SK-N-SH (cell line): ENCODE measurements around the gene F11.
"Not testable (repeated sequence)": the region's sequence is repeated elsewhere in the genome, so short reads cannot be mapped to it uniquely, and the experiment has no call there.

ENCODE experiments used
- GABPA ChIP-seq: IDR thresholded peaks from 2 replicates; pipeline ENCODE4 v1.4.0; 2012; ENCODE audit warnings: low read depth, mild to moderate bottlenecking
- POLR2AphosphoS5 ChIP-seq: IDR thresholded peaks from 2 replicates; pipeline ENCODE4 v1.6.1; 2012; ENCODE audit warnings: low read depth, low read length
- TCF12 ChIP-seq: IDR thresholded peaks from 2 replicates; pipeline ENCODE4 v1.4.0; 2012
- TF ChIP-seq, protein P1 (sequence below): fragments of 200-600 bp; sonication (generic); IDR thresholded peaks from 2 replicates; pipeline ENCODE4 v1.6.1; 2017; ENCODE audit warnings: antibody characterized with exemption, mild to moderate bottlenecking, moderate library complexity

DNA sequence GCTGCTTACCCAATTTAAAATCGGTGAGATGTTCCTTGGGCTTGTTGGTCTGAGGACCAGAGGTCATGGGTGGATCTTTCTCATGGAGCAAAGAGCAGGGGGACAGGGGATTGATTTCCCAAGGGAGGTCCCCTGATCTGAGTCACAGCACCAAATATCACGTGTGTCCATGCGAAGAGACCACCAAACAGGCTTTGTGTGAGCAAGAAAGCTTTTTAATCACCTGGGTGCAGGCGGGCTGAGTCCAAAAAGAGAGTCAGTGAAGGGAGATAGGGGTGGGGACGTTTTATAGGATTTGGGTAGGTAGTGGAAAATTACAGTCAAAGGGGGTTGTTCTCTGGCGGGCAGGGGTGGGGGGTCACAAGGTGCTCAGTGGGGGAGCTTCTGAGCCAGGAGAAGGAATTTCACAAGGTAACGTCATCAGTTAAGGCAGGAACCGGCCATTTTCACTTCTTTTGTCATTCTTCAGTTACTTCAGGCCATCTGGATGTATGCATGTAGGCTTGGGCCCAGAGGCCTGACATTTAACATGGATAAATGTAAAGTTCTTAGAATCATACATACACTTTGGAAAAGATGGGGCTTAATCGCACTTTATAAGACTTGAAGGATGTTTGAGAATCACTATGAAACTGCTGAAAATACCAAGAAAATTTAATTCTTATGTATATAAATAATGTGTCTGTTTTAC, 18.8 kb upstream of the F11 start:
- TF ChIP-seq, protein P1, sequence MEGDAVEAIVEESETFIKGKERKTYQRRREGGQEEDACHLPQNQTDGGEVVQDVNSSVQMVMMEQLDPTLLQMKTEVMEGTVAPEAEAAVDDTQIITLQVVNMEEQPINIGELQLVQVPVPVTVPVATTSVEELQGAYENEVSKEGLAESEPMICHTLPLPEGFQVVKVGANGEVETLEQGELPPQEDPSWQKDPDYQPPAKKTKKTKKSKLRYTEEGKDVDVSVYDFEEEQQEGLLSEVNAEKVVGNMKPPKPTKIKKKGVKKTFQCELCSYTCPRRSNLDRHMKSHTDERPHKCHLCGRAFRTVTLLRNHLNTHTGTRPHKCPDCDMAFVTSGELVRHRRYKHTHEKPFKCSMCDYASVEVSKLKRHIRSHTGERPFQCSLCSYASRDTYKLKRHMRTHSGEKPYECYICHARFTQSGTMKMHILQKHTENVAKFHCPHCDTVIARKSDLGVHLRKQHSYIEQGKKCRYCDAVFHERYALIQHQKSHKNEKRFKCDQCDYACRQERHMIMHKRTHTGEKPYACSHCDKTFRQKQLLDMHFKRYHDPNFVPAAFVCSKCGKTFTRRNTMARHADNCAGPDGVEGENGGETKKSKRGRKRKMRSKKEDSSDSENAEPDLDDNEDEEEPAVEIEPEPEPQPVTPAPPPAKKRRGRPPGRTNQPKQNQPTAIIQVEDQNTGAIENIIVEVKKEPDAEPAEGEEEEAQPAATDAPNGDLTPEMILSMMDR = not testable (repeated sequence)
- not testable (repeated sequence) for TF ChIP-seq GABPA, POLR2AphosphoS5, TCF12
